Astrocyte (in vitro differentiated cells and primary cell): ENCODE results near the gene OLFML2B.

ENCODE experiments used
- CTCF ChIP-seq: IDR thresholded peaks from 2 replicates; pipeline ENCODE4 v1.5.1; 2011; ENCODE audit warnings: low read depth, mild to moderate bottlenecking, inconsistent platforms, low read length, moderate library complexity; ENCODE audit not compliant: insufficient read depth
- EZH2 ChIP-seq: IDR thresholded peaks from 2 replicates; pipeline ENCODE4 v1.6.1; 2012; ENCODE audit warnings: mild to moderate bottlenecking, low read length, inconsistent platforms; ENCODE audit not compliant: insufficient read depth

GRCh38 chr1:161986328-161986727 lies 37.3 kb downstream of the OLFML2B start:
- TF ChIP-seq CTCF: no peak
- no peak for TF ChIP-seq EZH2
